Left renal cortex interstitium (tissue), 4 donors: ENCODE results near the gene RABIF. TPM values are rescaled to one million over a fixed set of nuclear protein-coding genes. Genes with fewer than 3 reads are reported as not detected.
A peak's percentile ranks its signal among the peaks of the same experiment; 100 is the strongest.
"Not testable (repeated sequence)": the region's sequence is repeated elsewhere in the genome, so short reads cannot be mapped to it uniquely, and the experiment has no call there.

Experiments
- DNase-seq, 4 donors: peaks; one replicate each; pipeline ENCODE4 v3.0.0-alpha.2; 2013; ENCODE audit warnings: low read depth in 4 of 4, low spot score in 2 of 4, missing footprints in 1 of 4
- polyA plus RNA-seq, 4 donors: library from polyadenylated mRNA; unstranded; fragments of 120-200 nt; gene quantifications; one replicate each; pipeline ENCODE4 v1.2.1, GENCODE V29; 2013; ENCODE audit not compliant: insufficient read length in 4 of 4

Gene RABIF
- polyA plus RNA-seq: 10 to 100 TPM; 10.0 to 12.2 (median 10.9) TPM

- DNase-seq: peak; percentile 69 to 92 (median 80)
Measured at GRCh38 chr1:202888531-202889360, at the start of gene RABIF. TSS of gene RABIF (minus strand) at chr1:202889149. CDS start at chr1:202889098, 51 bp downstream.

GRCh38 chr1:202938287-202938925, 49.5 kb upstream of the RABIF start:
- no peak for DNase-seq

DNA sequence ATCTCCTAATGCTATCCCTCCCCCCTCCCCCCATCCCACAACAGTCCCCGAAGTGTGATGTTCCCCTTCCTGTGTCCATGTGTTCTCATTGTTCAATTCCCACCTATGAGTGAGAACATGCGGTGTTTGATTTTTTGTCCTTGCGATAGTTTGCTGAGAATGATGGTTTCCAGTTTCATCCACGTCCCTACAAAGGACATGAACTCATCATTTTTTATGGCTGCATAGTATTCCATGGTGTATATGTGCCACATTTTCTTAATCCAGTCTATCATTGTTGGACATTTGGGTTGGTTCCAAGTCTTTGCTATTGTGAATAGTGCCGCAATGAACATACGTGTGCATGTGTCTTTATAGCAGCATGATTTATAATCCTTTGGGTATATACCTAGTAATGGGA, 47.5 kb upstream of the RABIF start:
- DNase-seq: not testable (repeated sequence)

- DNase-seq: no peak
Measured at GRCh38 chr1:202935844-202936243, 46.9 kb upstream of the RABIF start.

- no peak for DNase-seq
Measured at GRCh38 chr1:202934755-202935154, 45.8 kb upstream of the RABIF start.

- no peak for DNase-seq
Measured at GRCh38 chr1:202932476-202932875, 43.5 kb upstream of the RABIF start.

- peak; percentile 90 to 94 (median 92) for DNase-seq
Measured at GRCh38 chr1:202926581-202927491, 37.9 kb upstream of the RABIF start, which contains the start of gene KLHL12. TSS of gene KLHL12 (minus strand) at chr1:202927234. CDS start at chr1:202925162, 2,072 bp downstream.

GRCh38 chr1:202923533-202923932, 34.6 kb upstream of the RABIF start:
- DNase-seq: no peak

- DNase-seq: no peak
Measured at GRCh38 chr1:202919615-202920014, 30.7 kb upstream of the RABIF start.

- no peak for DNase-seq
Measured at GRCh38 chr1:202915146-202915545, 26.2 kb upstream of the RABIF start.

DNA sequence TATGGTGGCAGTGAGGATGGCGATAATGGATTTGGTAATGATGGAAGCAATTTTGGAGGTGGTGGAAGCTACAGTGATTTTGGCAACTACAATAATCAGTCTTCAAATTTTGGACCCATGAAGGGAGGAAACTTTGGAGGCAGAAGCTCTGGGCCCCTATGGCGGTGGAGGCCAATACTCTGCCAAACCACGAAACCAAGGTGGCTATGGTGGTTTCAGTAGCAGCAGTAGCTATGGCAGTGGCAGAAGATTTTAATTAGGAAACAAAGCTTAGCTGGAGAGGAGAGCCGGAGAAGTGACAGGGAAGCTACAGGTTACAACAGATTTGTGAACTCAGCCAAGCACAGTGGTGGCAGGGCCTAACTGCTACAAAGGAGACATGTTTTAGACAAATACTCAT, 23.5 kb upstream of the RABIF start:
- not testable (repeated sequence) for DNase-seq

GRCh38 chr1:202909494-202909893, 20.5 kb upstream of the RABIF start:
- DNase-seq: no peak

- no peak for DNase-seq
Measured at GRCh38 chr1:202908998-202909397, 20.0 kb upstream of the RABIF start.

DNA sequence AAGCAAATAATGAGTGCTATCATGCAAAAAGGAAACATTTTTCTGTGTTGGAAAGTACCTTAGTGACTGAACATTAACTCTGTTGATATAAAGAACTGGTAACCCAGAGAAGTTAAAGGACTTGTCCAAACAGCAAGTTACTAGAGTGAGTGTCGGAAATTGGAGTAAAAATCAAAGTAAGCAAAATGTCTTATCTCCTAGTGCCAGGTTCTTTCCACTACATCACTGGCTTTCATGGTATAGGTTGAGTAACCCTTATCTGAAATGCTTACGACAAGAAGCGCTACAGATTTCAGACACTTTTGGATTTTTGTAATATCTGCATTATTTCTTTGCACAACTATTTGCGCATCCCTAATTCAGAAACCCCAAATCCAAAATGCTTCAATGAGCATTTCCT, 16.4 kb upstream of the RABIF start:
- no peak for DNase-seq

DNA sequence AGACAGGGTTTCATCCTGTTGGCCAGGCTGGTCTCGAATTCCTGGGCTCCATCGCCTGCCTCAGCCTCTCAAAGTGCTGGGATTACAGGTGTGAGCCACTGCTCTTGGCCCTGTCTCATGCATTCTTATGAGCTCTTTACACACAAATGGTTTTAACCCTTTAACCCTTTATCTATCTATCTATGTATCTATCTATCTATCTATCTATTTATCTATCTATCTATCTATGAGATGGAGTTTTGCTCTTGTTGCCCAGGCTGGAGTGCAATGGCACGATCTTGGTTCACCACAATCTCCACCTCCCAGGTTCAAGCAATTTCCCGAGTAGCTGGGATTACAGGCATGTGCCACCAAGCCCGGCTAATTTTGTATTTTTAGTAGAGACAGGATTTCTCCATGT, 14.9 kb upstream of the RABIF start:
- not testable (repeated sequence) for DNase-seq

DNA sequence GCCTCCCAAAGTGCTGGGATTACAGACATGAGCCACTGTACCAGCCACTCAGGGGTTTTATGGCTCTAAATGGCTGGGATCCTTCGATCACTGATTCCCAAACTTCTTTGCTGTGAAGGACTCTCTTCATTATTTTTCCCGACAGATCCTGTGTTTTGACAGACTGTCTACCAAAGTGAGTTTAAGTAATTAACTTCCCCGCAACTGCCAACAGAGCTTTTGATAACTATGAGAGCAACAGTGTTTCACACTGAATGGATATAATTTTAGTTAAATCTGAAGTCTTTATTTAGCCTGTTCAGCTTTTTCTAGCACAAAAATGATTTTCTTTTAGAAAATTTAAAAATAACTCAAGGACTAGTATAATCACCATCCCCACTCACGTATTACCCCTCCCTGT, 12.6 kb upstream of the RABIF start:
- DNase-seq: no peak

DNA sequence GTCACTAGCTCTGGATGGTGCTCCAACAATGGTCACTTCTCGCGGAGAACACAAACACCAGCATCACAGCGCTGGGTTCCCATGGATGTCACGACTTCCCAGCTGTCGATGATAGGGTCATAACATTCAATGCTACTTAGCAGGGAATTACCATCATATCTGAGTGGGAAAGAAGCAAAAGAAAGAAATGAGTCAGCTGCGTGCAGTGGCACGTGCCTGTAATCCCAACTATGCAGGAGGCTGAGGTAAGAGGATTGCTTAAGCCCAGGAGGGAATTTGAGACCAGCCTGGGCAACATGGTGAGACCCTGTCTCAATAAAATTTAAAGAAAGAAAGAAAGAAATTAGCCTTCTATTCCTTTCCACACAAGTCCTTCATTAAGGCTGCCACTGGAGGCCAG, 3.6 kb upstream of the RABIF start:
- no peak for DNase-seq

DNA sequence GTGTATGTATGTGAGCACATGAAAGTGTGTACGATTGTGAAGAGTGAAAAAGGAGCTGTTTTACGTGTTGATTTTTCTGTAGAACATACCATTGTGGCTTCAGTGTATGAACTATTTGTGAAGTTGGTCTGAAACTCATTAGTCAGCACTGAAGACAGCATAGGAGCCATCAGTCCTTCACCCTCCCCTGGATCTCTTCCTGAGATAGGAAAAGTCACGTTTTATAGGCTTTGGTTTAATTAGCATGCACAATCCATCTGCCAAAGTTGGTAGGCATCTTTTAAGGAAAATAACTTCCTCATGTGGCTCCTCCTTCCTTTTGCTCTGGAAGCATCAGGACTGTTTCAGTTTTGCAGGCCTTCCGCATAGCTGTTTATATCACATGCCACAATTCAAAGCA, 1.4 kb upstream of the RABIF start:
- no peak for DNase-seq

GRCh38 chr1:202888221-202888530, 773 bp downstream of the RABIF start:
- peak in 1 of 4 donors; percentile 3 for DNase-seq

DNA sequence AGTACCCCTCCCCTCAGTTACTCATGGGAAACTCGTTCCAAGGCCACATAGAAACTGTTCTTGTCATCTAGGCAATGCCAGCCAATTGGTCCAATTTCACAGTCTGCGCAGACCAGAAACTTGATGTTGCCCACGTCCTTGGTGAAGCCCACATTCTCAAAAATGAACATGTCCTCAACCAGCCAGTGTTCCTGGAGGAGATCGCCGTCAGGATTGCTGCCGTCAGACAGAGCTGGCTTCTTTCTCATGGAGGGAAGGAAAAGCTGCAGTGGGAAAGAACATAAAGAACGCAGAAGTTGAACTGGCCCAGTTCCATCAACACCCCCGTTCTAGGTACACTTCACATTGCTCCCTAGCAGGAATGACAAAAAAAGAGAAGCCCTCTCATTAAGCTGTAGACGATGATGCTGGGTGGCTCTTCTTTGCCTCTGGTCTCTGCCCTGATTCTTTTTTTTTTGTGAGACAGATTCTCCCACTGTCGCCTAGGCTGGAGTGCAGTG, 7.9 kb downstream of the RABIF start:
- no peak for DNase-seq

DNA sequence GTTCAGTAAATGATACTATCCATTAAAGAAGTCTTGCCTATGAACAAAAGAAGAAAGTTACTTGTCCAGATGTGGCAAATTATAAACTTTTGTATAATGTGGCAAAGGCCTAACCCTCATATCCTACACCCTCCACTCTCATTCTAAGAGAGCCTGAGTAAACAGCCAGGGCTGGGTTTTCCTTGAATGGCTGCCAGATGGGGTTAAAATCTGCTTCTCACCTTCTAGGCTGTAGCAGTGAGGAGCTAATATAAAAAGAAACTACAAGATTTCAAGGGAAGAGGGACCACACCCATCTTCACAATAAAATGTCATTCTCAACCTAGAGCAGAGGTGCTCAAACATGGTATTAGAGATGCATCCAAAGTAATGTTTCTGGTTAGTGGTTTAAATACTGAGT, 8.9 kb downstream of the RABIF start:
- DNase-seq: no peak
